Psoas muscle (tissue), 8 donors: ENCODE measurements around the gene RING1. TPM values are rescaled to one million over a fixed set of nuclear protein-coding genes. Genes with fewer than 3 reads are reported as not detected.
A peak's percentile ranks its signal among the peaks of the same experiment; 100 is the strongest.

Experiments used
- ATAC-seq, 4 donors: fragments of 200-7000 bp; cut with Tn5 transposase; one replicate each; pipeline ENCODE4 v1.9.1; 2020; ENCODE audit warnings: moderate library complexity in 3 of 4, mild to moderate bottlenecking in 2 of 4
- DNase-seq, 2 donors: peaks; one replicate each; pipeline ENCODE4 v3.0.0-alpha.2; 2020
- H3K27ac ChIP-seq: fragments of 200-600 bp; one replicate; pipeline ENCODE4 v1.8.0; 2022
- H3K27me3 ChIP-seq, 3 donors: fragments of 200-600 bp in 1 of 3; one replicate each; pipeline versions ENCODE4 v1.6.1 to v1.8.0; 2013 to 2022; ENCODE audit warnings: low read length in 2 of 3, mild to moderate bottlenecking in 2 of 3, moderate library complexity in 1 of 3; ENCODE audit not compliant: insufficient read depth in 3 of 3
- H3K36me3 ChIP-seq, 2 donors: fragments of 200-600 bp in 1 of 2; one replicate each; pipeline versions ENCODE4 v1.6.1 to v1.8.0; 2013 to 2022; ENCODE audit warnings: low read depth in 1 of 2, mild to moderate bottlenecking in 1 of 2, moderate library complexity in 1 of 2; ENCODE audit not compliant: insufficient read depth in 1 of 2
- H3K4me1 ChIP-seq: fragments of 200-600 bp; one replicate; pipeline ENCODE4 v1.8.0; 2022
- H3K4me3 ChIP-seq: fragments of 200-600 bp; one replicate; pipeline ENCODE4 v1.8.0; 2022; ENCODE audit warnings: mild to moderate bottlenecking
- H3K9me3 ChIP-seq: fragments of 200-600 bp; one replicate; pipeline ENCODE4 v1.8.0; 2022
- CTCF ChIP-seq: fragments of 200-600 bp; IDR thresholded peaks from one replicate; pipeline ENCODE4 v1.8.0; 2022; ENCODE audit warnings: antibody characterized with exemption
- WGBS, 3 donors: extraction: QIAGEN DNeasy Blood & Tissue Kit; methylation state at CpG; one replicate each; pipeline versions ENCODE4 v1.1.6 to v1.1.7; 2013; 5-methylcytosine and 5-hydroxymethylcytosine counted together
- intact Hi-C, 2 donors: fragments of 100-400 bp; cut with DNase I; formaldehyde crosslinking; loops; one replicate each; pipeline versions ENCODE4 v1.11.0 to v1.14.2; 2022
- polyA plus RNA-seq, 3 donors: library from polyadenylated mRNA; stranded (reverse); fragments of 200-250 nt; gene quantifications; one replicate each; pipeline ENCODE4 v1.2.3, GENCODE V29; 2013
- total RNA-seq, 4 donors: library from RNA; stranded (reverse); fragmentation: NEBNext Ultra II Directional in 2 of 4; extraction: Animal tissue kit (Norgen Biotek cat#: 25700) in 2 of 4; gene quantifications; one replicate each; pipeline versions ENCODE4 v1.2.1 to v1.2.4, GENCODE V29; 2021 to 2023
- donor health status: healthy with polysubstance abuse.
- donor health status: DM: no; HTN: no; CAD: no; lungs with moderate emphysema.
- donor health status: Bipolar disorder and iron deficiency.
- donor health status: healthy.
- donor health status: DM: yes; HTN: yes; CAD: no.
- donor health status: DM: no; HTN: no; CAD: no.
- donor health status: DM: no; HTN: no; CAD: no.
- donor health status: DM: yes; HTN: yes; CAD: no.

Gene RING1
- total and polyA plus RNA-seq, 7 donors, result 27.9 to 39.4 (median 30.2) TPM

- DNase-seq, result peak in 1 of 2 donors; percentile 30
- Histone ChIP-seq H3K27me3 (no peaks in the 10 kb centered on the region), H3K27ac (peak overlapping the region; percentile 92), H3K9me3 (no peaks in the 10 kb centered on the region), H3K36me3 (peaks cover 6 to 28% of the 10 kb centered on the region in 2 donors), H3K4me3 (peak overlapping the region; percentile 1), H3K4me1 (peaks cover 33% of the 10 kb centered on the region)
- WGBS, 3 donors, result 82 to 92% (median 85%) methylated on average over 6 of the region's 6 CpGs
- intact Hi-C loops, result loop anchor here (5.0 to 10.0 kb wide), 2 partner anchors 212 to 230 kb away; partner anchors contain the start of genes CUTA (in 1 of the 2) and PHF1 (in 1 of the 2)
- no peak for TF ChIP-seq CTCF
- ATAC-seq, result no peak
Observed at GRCh38 chr6:33202799-33203198, 5.5 kb upstream of the RING1 start.

- WGBS, 3 donors, result 84 to 85% (median 85%) methylated on average over 7 of the region's 7 CpGs
- ATAC-seq (no peak), DNase-seq (peak in 1 of 2 donors; percentile 40)
- Histone ChIP-seq H3K27me3 (no peaks in the 10 kb centered on the region), H3K9me3 (no peaks in the 10 kb centered on the region), H3K4me1 (peaks cover 26% of the 10 kb centered on the region), H3K36me3 (peaks cover 6 to 25% of the 10 kb centered on the region in 2 donors), H3K27ac (no peak overlapping the region), H3K4me3 (peak overlapping the region; percentile 90)
- no peak for TF ChIP-seq CTCF
- intact Hi-C loops, result loop anchor here (5.0 to 10.0 kb wide), 2 partner anchors 211 to 231 kb away; partner anchors contain the start of genes CUTA (in 1 of the 2) and PHF1 (in 1 of the 2)
Observed at GRCh38 chr6:33203443-33204164, 4.7 kb upstream of the RING1 start.

- H3K27ac ChIP-seq, result peak overlapping the region; percentile 80
- H3K4me1 ChIP-seq, result peaks cover 26% of the 10 kb centered on the region
- DNase-seq (no peak), ATAC-seq (no peak)
- H3K27me3 ChIP-seq, result no peaks in the 10 kb centered on the region
- intact Hi-C loops, result loop anchor here (5.0 to 10.0 kb wide), 2 partner anchors 211 to 232 kb away; partner anchors contain the start of genes CUTA (in 1 of the 2) and PHF1 (in 1 of the 2)
- H3K9me3 ChIP-seq, result no peaks in the 10 kb centered on the region
- 2 to 8% (median 5%) methylated on average over 4 of the region's 4 CpGs for WGBS, 3 donors
- H3K36me3 ChIP-seq, result peaks cover 6 to 25% of the 10 kb centered on the region in 2 donors
- H3K4me3 ChIP-seq, result peak overlapping the region; percentile 90
- no peak for TF ChIP-seq CTCF
Observed at GRCh38 chr6:33204165-33204414, 4.2 kb upstream of the RING1 start.

GRCh38 chr6:33204415-33205190 lies 3.7 kb upstream of the RING1 start, which contains the start of gene HSD17B8:
HSD17B8 (plus strand) TSS chr6:33204655; CDS start chr6:33204669, 14 bp downstream.
- ATAC-seq (peak; percentile 72 to 75 (median 73)), DNase-seq (peak; percentile 96 to 98)
- Histone ChIP-seq H3K9me3 (no peaks in the 10 kb centered on the region), H3K4me1 (peaks cover 22% of the 10 kb centered on the region), H3K27ac (peak within 1 kb of the TSS; percentile 80), H3K27me3 (no peaks in the 10 kb centered on the region), H3K36me3 (peaks cover 6 to 28% of the 10 kb centered on the region in 2 donors), H3K4me3 (peak within 1 kb of the TSS; percentile 90)
- WGBS, 3 donors, result 1% methylated on average over 38 to 48 of the region's 48 CpGs
- TF ChIP-seq CTCF, result no peak
- intact Hi-C loops, result loop anchor here (5.0 to 10.0 kb wide), 3 partner anchors 43 to 232 kb away; partner anchors contain the start of genes CUTA (in 1 of the 2) and PHF1 (in 1 of the 2)
